Measurements from ENCODE around the gene NIPSNAP2.

DNA sequence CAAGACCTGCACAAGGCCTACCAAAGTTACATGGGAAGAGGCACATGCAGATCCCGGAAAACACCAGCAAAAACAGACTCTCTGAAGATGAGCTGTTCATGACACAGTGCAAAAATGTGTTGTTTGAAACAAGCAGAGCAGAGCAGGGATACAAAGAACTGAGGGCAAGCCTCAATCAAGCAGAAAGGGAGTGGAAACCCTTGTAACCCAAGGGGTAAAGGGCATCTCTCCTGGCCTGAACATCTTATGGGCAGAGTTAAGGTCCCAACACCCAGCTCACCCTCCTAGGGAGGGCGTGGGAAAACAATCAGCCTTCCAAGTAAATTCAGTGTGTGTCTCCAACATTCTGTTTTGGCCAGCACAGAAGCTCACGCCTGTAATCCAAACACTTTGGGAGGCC lies 76.3 kb downstream of the NIPSNAP2 start:
- TF ChIP-seq FOXM1 (IDR thresholded peaks at IDR 0.05; ENCODE audit: borderline replicate concordance) = no peak
- no peak for TF ChIP-seq LEF1 (IDR thresholded peaks at IDR 0.05; ENCODE audit: borderline replicate concordance)
- no peak for TF ChIP-seq SP1 (IDR thresholded peaks at IDR 0.05)
- TF ChIP-seq L3MBTL2 (conservative IDR thresholded peaks at IDR 0.05) = no peak
- TF ChIP-seq FOXA1 (IDR thresholded peaks at IDR 0.05) = no peak
- TF ChIP-seq TARDBP (IDR thresholded peaks at IDR 0.05) = no peak
- TF ChIP-seq ELF4 (IDR thresholded peaks at IDR 0.05) = no peak
- TF ChIP-seq SUZ12 (IDR thresholded peaks at IDR 0.05) = no peak
